HG03025 (cell line): ENCODE data around the gene NOC4L.
A peak's percentile ranks its signal among the peaks of the same experiment; 100 is the strongest.
"Not testable (repeated sequence)": the region's sequence is repeated elsewhere in the genome, so short reads cannot be mapped to it uniquely, and the experiment has no call there.

Experiments
- ATAC-seq: cut with Tn5 transposase; IDR thresholded peaks from one replicate; pipeline ENCODE4 v1.9.1; 2021; ENCODE audit warnings: mild to moderate bottlenecking, moderate library complexity; ENCODE audit not compliant: unreplicated experiment, low FRiP score

NOC4L gene

GRCh38 chr12:132144115-132144809 lies at the start of gene NOC4L, which contains the start of gene DDX51:
Gene NOC4L, plus strand, starts transcription at chr12:132144457. Its CDS starts 32 bp downstream, at chr12:132144489.
Gene DDX51, minus strand, starts transcription at chr12:132144319. Its CDS starts 23 bp downstream, at chr12:132144296.
- peak; percentile 80 for ATAC-seq

GRCh38 chr12:132095520-132096409 lies 48.5 kb upstream of the NOC4L start:
- no peak for ATAC-seq

- ATAC-seq = no peak
These were observed 44.5 kb upstream of the NOC4L start for GRCh38 chr12:132099739-132100138.

- ATAC-seq = no peak
These were observed 43.8 kb upstream of the NOC4L start for GRCh38 chr12:132100306-132101065.

GRCh38 chr12:132102297-132102696 lies 42.0 kb upstream of the NOC4L start:
- no peak for ATAC-seq

GRCh38 chr12:132103072-132103471 lies 41.2 kb upstream of the NOC4L start:
- ATAC-seq = not testable (repeated sequence)

GRCh38 chr12:132103542-132104308 lies 40.5 kb upstream of the NOC4L start:
- no peak for ATAC-seq

GRCh38 chr12:132105467-132105866 lies 38.8 kb upstream of the NOC4L start:
- no peak for ATAC-seq

- no peak for ATAC-seq
These were observed 37.3 kb upstream of the NOC4L start for GRCh38 chr12:132106921-132107320.

GRCh38 chr12:132108211-132108832 lies 35.9 kb upstream of the NOC4L start:
- no peak for ATAC-seq

- no peak for ATAC-seq
These were observed 34.5 kb upstream of the NOC4L start for GRCh38 chr12:132109741-132110140.

GRCh38 chr12:132110677-132111076 lies 33.6 kb upstream of the NOC4L start:
- ATAC-seq = no peak

GRCh38 chr12:132111654-132112304 lies 32.5 kb upstream of the NOC4L start:
- ATAC-seq = no peak

GRCh38 chr12:132114667-132115066 lies 29.6 kb upstream of the NOC4L start:
- no peak for ATAC-seq

GRCh38 chr12:132115500-132115899 lies 28.8 kb upstream of the NOC4L start:
- ATAC-seq = no peak

- ATAC-seq = no peak
These were observed 27.3 kb upstream of the NOC4L start for GRCh38 chr12:132116709-132117557.

- ATAC-seq = no peak
These were observed 26.7 kb upstream of the NOC4L start for GRCh38 chr12:132117558-132117875.

GRCh38 chr12:132118876-132119275 lies 25.4 kb upstream of the NOC4L start:
- ATAC-seq = no peak
